Measurements from ENCODE around the gene DLAT. TPM values are rescaled to one million over a fixed set of nuclear protein-coding genes. Genes with fewer than 3 reads are reported as not detected.

Gene DLAT
- total RNA-seq, 1 experiment from 2014 or later, result 75.9 TPM

GRCh38 chr11:112100462-112100861 is 75.3 kb downstream of the DLAT start:
- ATAC-seq (no peak), DNase-seq (ENCODE audit: low read depth, low spot score) (no peak)
- H3K9me3 ChIP-seq (ENCODE audit: control insufficient read depth, insufficient read depth, low read depth, low read length), result no peaks in the 10 kb centered on the region
- in situ Hi-C loops (cut with HindIII; ENCODE audit: low pct_unique_long_range_greater_than_20kb, low sequenced_read_pairs), result no loop called here
- CTCF ChIA-PET, result no interaction called here
- no peaks in the 10 kb centered on the region for H3K27me3 ChIP-seq (ENCODE audit: control insufficient read depth, insufficient read depth, low read length)
- POLR2A ChIA-PET, result no interaction called here
- intact Hi-C loops (cut with micrococcal nuclease; ENCODE audit: unreplicated experiment), result no loop called here
- no TSS peak for BruUV-seq (replicated peaks)
- H3K27ac ChIP-seq (ENCODE audit: low read length), result no peak overlapping the region
- TF ChIP-seq POLR2AphosphoS5 (IDR thresholded peaks at IDR 0.05; ENCODE audit: low read depth, low read length) (no peak), TCF7L2 (IDR thresholded peaks at IDR 0.05; ENCODE audit: low read depth, low read length) (no peak)
- no peaks in the 10 kb centered on the region; the same call in none of the 2 replicates for H3K36me3 ChIP-seq (ENCODE audit: control insufficient read depth, insufficient read depth, low read length)
- no peak overlapping the region for H3K4me3 ChIP-seq (ENCODE audit: low read depth in 2 of 2, low read length in 2 of 2)
- no peaks in the 10 kb centered on the region for H3K4me1 ChIP-seq (ENCODE audit: control insufficient read depth, insufficient read depth, low read length)

GRCh38 chr11:112103446-112103845 is 78.2 kb downstream of the DLAT start:
- ATAC-seq, result no peak
- DNase-seq (ENCODE audit: low read depth, low spot score), result no peak
- intact Hi-C loops (cut with micrococcal nuclease; ENCODE audit: unreplicated experiment), result no loop called here
- no peaks in the 10 kb centered on the region for H3K27me3 ChIP-seq (ENCODE audit: control insufficient read depth, insufficient read depth, low read length)
- H3K4me3 ChIP-seq (ENCODE audit: low read depth in 2 of 2, low read length in 2 of 2), result no peak overlapping the region
- H3K4me1 ChIP-seq (ENCODE audit: control insufficient read depth, insufficient read depth, low read length), result no peaks in the 10 kb centered on the region
- POLR2A ChIA-PET, result interaction anchor here (0.6 kb wide), 1 partner anchor 11 kb away, joined by 5 read pairs; no protein-coding TSS in a partner anchor
- H3K36me3 ChIP-seq (ENCODE audit: control insufficient read depth, insufficient read depth, low read length), result no peaks in the 10 kb centered on the region
- no TSS peak for BruUV-seq (replicated peaks)
- TF ChIP-seq POLR2AphosphoS5 (IDR thresholded peaks at IDR 0.05; ENCODE audit: low read depth, low read length), result no peak
- no peak for TF ChIP-seq REST (IDR thresholded peaks at IDR 0.05; ENCODE audit: insufficient read depth in 1 of 2, low read depth in 2 of 2, low read length in 1 of 2)
- no peak for TF ChIP-seq CTCF (IDR thresholded peaks at IDR 0.05)
- no peak for TF ChIP-seq SIN3A (IDR thresholded peaks at IDR 0.05; ENCODE audit: borderline replicate concordance, insufficient read depth, low read depth, low read length)
- TF ChIP-seq TCF7L2 (IDR thresholded peaks at IDR 0.05; ENCODE audit: low read depth, low read length), result no peak
- no peaks in the 10 kb centered on the region for H3K9me3 ChIP-seq (ENCODE audit: control insufficient read depth, insufficient read depth, low read depth, low read length)
- CTCF ChIA-PET, result interaction anchor here (0.6 kb wide), 1 partner anchor 216 kb away, joined by 3 read pairs; no protein-coding TSS in a partner anchor
- no peak overlapping the region for H3K27ac ChIP-seq (ENCODE audit: low read length)
- in situ Hi-C loops (cut with HindIII; ENCODE audit: low pct_unique_long_range_greater_than_20kb, low sequenced_read_pairs), result no loop called here

- in situ Hi-C loops (cut with HindIII; ENCODE audit: low pct_unique_long_range_greater_than_20kb, low sequenced_read_pairs) (no loop called here), intact Hi-C loops (cut with micrococcal nuclease; ENCODE audit: unreplicated experiment) (no loop called here)
- Histone ChIP-seq H3K27me3 (ENCODE audit: control insufficient read depth, insufficient read depth, low read length) (no peaks in the 10 kb centered on the region), H3K4me1 (ENCODE audit: control insufficient read depth, insufficient read depth, low read length) (no peaks in the 10 kb centered on the region), H3K4me3 (ENCODE audit: low read depth in 2 of 2, low read length in 2 of 2) (no peak overlapping the region), H3K9me3 (ENCODE audit: control insufficient read depth, insufficient read depth, low read depth, low read length) (no peaks in the 10 kb centered on the region), H3K27ac (ENCODE audit: low read length) (no peak overlapping the region), H3K36me3 (ENCODE audit: control insufficient read depth, insufficient read depth, low read length) (no peaks in the 10 kb centered on the region)
- ChIA-PET POLR2A (interaction anchor here (0.6 kb wide), 1 partner anchor 16 kb away, joined by 11 read pairs; no protein-coding TSS in a partner anchor), CTCF (no interaction called here)
- BruUV-seq (replicated peaks), result no TSS peak
- ATAC-seq (no peak), DNase-seq (ENCODE audit: low read depth, low spot score) (no peak)
- TF ChIP-seq SIN3A (IDR thresholded peaks at IDR 0.05; ENCODE audit: borderline replicate concordance, insufficient read depth, low read depth, low read length) (no peak), CTCF (IDR thresholded peaks at IDR 0.05) (no peak), REST (IDR thresholded peaks at IDR 0.05; ENCODE audit: insufficient read depth in 1 of 2, low read depth in 2 of 2, low read length in 1 of 2) (no peak), TCF7L2 (IDR thresholded peaks at IDR 0.05; ENCODE audit: low read depth, low read length) (no peak), POLR2AphosphoS5 (IDR thresholded peaks at IDR 0.05; ENCODE audit: low read depth, low read length) (no peak)
Measured at GRCh38 chr11:112106070-112106469, 80.9 kb downstream of the DLAT start.
